ENCODE data around the gene PRR12. TPM values are rescaled to one million over a fixed set of nuclear protein-coding genes. Genes with fewer than 3 reads are reported as not detected.
A peak's percentile ranks its signal among the peaks of the same experiment; 100 is the strongest.

PRR12 gene
- total and polyA plus RNA-seq, 2 donors (not counting 1 experiment from before 2014, with no cell fraction given): 8.4 to 70.7 TPM

DNA sequence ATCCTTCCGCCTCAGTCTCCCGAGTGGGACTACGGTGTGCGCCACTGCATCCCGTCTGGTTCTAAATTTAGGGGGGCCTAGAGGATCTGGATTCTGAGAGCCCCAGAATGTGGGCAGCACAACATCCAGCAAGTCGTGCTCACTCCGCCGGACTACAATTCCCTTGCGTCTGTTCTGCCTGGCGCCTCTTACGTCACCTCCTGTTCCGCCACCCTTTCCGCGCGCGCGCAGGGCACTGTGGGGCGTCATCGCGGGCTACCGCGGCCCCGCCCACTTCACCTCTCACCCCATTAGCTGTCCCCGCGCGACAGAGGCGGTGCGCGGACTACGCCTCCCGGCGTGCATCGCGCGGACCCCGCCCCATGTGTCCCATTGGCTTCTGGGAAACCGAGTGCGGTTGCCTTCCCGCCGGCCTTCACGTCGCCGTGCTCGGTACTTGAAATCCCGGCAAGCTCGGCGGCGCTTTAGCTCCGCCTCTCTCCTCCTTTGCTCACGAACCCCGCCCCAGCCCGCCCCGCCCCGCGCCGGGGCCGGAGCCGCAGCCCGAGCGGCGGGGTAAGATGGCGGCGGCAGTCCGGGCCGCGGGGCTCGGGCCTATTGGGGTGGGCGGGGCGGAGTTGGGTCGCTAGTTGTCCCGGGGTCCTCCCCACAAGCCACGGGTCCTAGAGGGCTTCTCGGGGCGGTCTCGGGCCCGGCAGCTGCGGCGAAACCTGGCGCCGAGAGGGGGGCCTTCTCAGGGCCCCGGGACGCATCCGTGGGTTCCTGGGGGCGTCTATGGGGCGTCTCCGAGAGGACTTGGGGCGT lies 50.9 kb downstream of the PRR12 start, which contains the start of gene SCAF1:
SCAF1 (plus strand) TSS at position 522 of the 804 bp plus-strand sequence. CDS start 2,818 bp downstream, outside the sequence.
- Histone ChIP-seq H3K79me2 (ENCODE audit: control insufficient read depth, insufficient read depth, low read length) (peaks cover 60% of the 10 kb centered on the region), H3K4me2 (replicated peaks; ENCODE audit: low read depth, low read length, poor library complexity, severe bottlenecking) (peak within 1 kb of the TSS; percentile 98), H3K36me3 (replicated peaks in 1 of 2; ENCODE audit: control extremely low read depth in 1 of 2, control insufficient read depth in 1 of 2, extremely low read depth in 1 of 2, insufficient read depth in 2 of 2, low read length in 1 of 2) (peaks cover 0 to 20% of the 10 kb centered on the region in 2 experiments), H3K9me3 (ENCODE audit: control extremely low read depth in 1 of 3, control insufficient read depth in 2 of 3, insufficient read depth in 1 of 3, low read length in 2 of 3) (no peaks in the 10 kb centered on the region), H3K9ac (ENCODE audit: low read length) (peak within 1 kb of the TSS; percentile 87), H3K4me1 (ENCODE audit: control insufficient read depth in 2 of 2, insufficient read depth in 2 of 2, low read length in 2 of 2) (peaks cover 37 to 55% of the 10 kb centered on the region in 2 donors), H4K20me1 (ENCODE audit: control insufficient read depth, insufficient read depth, low read length, poor library complexity, severe bottlenecking) (peaks cover 23% of the 10 kb centered on the region), H3K27me3 (replicated peaks in 1 of 4; ENCODE audit: control extremely low read depth in 1 of 4, control insufficient read depth in 3 of 4, insufficient read depth in 4 of 4, low read length in 3 of 4) (no peaks in the 10 kb centered on the region), H3K27ac (ENCODE audit: low read length in 2 of 2) (peak within 1 kb of the TSS; percentile 91 to 96), H2AFZ (ENCODE audit: insufficient read depth, low read depth, low read length, poor library complexity, severe bottlenecking) (peak within 1 kb of the TSS; percentile 81), H3K4me3 (ENCODE audit: control extremely low read depth in 1 of 5, extremely low read depth in 1 of 5, insufficient read depth in 1 of 5, low read depth in 2 of 5, low read length in 4 of 5) (peak within 1 kb of the TSS; percentile 64 to 97 (median 90))
- intact Hi-C loops (cut with micrococcal nuclease): loop anchor here (1.0 to 2.0 kb wide), 6 partner anchors 146 to 1277 kb away; partner anchors contain the start of genes AKT1S1, ALDH16A1, PNKP and RPS11
- peak within 1 kb of the TSS; percentile 95 for H3K27ac Mint-ChIP-seq
- H3K9me3 Mint-ChIP-seq (ENCODE audit: insufficient read depth): no peaks in the 10 kb centered on the region
- CTCF ChIA-PET: interaction anchor here (0.9 to 2.3 kb wide), 4 partner anchors 23 to 71 kb away, joined by 3 to 9 read pairs (median 6); partner anchors contain the start of gene IRF3
- peak; percentile 100 for DNase-seq
- POLR2A ChIA-PET: interaction anchor here (0.5 to 3.4 kb wide), 13 partner anchors 22 to 288 kb away, joined by 3 to 53 read pairs (median 5); partner anchors contain the start of genes ATF5, NOSIP, NUP62 and PRMT1
- H3K27me3 Mint-ChIP-seq: no peaks in the 10 kb centered on the region
- ATAC-seq (ENCODE audit: low read depth): peak; percentile 63
- under 1% methylated on average over 86 of the region's 87 CpGs for WGBS (ENCODE audit: insufficient coverage)
- peaks cover 53% of the 10 kb centered on the region for H3K4me1 Mint-ChIP-seq
- H3K4me3 Mint-ChIP-seq: peak within 1 kb of the TSS; percentile 96
- TF ChIP-seq EZH2 (IDR thresholded peaks at IDR 0.05; ENCODE audit: borderline replicate concordance, insufficient read depth, low read depth, low read length, poor library complexity, severe bottlenecking): no peak
- TF ChIP-seq CTCF (IDR thresholded peaks at IDR 0.05): no peak
